CD4-positive, CD25-positive, alpha-beta regulatory T cell (primary cell): ENCODE data around the gene SCN4B. TPM values are rescaled to one million over a fixed set of nuclear protein-coding genes. Genes with fewer than 3 reads are reported as not detected.
A peak's percentile ranks its signal among the peaks of the same experiment; 100 is the strongest.

Source experiments
- ATAC-seq, 2 donors: fragments of 150-1000 bp; cut with Tn5 transposase; one replicate each; pipeline ENCODE4 v1.10.0; 2021; ENCODE audit warnings: low read depth in 2 of 2, moderate number of reproducible peaks in 2 of 2, moderate library complexity in 1 of 2
- DNase-seq, 3 donors: peaks; one replicate each; pipeline versions ENCODE4 v3.0.0 to v3.0.0-alpha.2; 2012 to 2022; ENCODE audit warnings: mixed read lengths in 1 of 3
- H3K27ac ChIP-seq: one replicate; pipeline ENCODE4 v1.7.0; 2013; ENCODE audit warnings: mild to moderate bottlenecking, low read length; ENCODE audit not compliant: insufficient read depth, poor library complexity, severe bottlenecking
- H3K27me3 ChIP-seq: one replicate; pipeline ENCODE4 v1.7.0; 2013; ENCODE audit warnings: low read length; ENCODE audit not compliant: control insufficient read depth, insufficient read depth
- H3K36me3 ChIP-seq: one replicate; pipeline ENCODE4 v1.7.0; 2013; ENCODE audit warnings: mild to moderate bottlenecking, low read length, moderate library complexity; ENCODE audit not compliant: control insufficient read depth, insufficient read depth
- H3K4me1 ChIP-seq: 2 replicates; pipeline ENCODE4 v1.7.0; 2013; ENCODE audit warnings: mild to moderate bottlenecking, low read length; ENCODE audit not compliant: insufficient read depth, control insufficient read depth, poor library complexity, severe bottlenecking
- H3K4me3 ChIP-seq: one replicate; pipeline ENCODE4 v1.7.0; 2013; ENCODE audit warnings: low read depth, mild to moderate bottlenecking, low read length, moderate library complexity
- H3K9me3 ChIP-seq, 2 experiments: 1 replicate in 1 of 2; 2 replicates in 1 of 2; pipeline ENCODE4 v1.7.0; 2013; ENCODE audit warnings: low read length in 2 of 2, mild to moderate bottlenecking in 1 of 2, moderate library complexity in 1 of 2; ENCODE audit not compliant: control insufficient read depth in 2 of 2
- H3K27ac Mint-ChIP-seq, 3 donors: one replicate each; pipeline ENCODE4 v1.8.0; 2020 to 2022; ENCODE audit warnings: mild to moderate bottlenecking in 3 of 3, mixed read lengths in 3 of 3, moderate library complexity in 2 of 3
- H3K27me3 Mint-ChIP-seq: one replicate; pipeline ENCODE4 v1.8.0; 2022; ENCODE audit warnings: mild to moderate bottlenecking, mixed read lengths
- H3K36me3 Mint-ChIP-seq: one replicate; pipeline ENCODE4 v1.8.0; 2020; ENCODE audit warnings: mixed read lengths
- H3K4me1 Mint-ChIP-seq, 4 donors: one replicate each; pipeline ENCODE4 v1.8.0; 2020 to 2022; ENCODE audit warnings: mixed read lengths in 4 of 4, mild to moderate bottlenecking in 1 of 4
- H3K4me3 Mint-ChIP-seq, 4 donors: one replicate each; pipeline ENCODE4 v1.8.0; 2020 to 2022; ENCODE audit warnings: mild to moderate bottlenecking in 4 of 4, mixed read lengths in 4 of 4, moderate library complexity in 3 of 4
- H3K9me3 Mint-ChIP-seq, 7 donors: one replicate each; pipeline ENCODE4 v1.8.0; 2020 to 2022; ENCODE audit warnings: mixed read lengths in 7 of 7, mild to moderate bottlenecking in 3 of 7, moderate library complexity in 2 of 7
- polyA plus RNA-seq, 4 donors: library from polyadenylated mRNA; unstranded; fragments of 300-500 nt; fragmentation: Illumina TruSeq; gene quantifications; one replicate each; pipeline ENCODE4 v1.2.3, GENCODE V29; 2021
- total RNA-seq: library from RNA; stranded (reverse); gene quantifications from one replicate; pipeline ENCODE4 v1.2.3, GENCODE V29; 2022

Gene SCN4B
- total and polyA plus RNA-seq, 5 donors from 2014 or later, result not detected

DNA sequence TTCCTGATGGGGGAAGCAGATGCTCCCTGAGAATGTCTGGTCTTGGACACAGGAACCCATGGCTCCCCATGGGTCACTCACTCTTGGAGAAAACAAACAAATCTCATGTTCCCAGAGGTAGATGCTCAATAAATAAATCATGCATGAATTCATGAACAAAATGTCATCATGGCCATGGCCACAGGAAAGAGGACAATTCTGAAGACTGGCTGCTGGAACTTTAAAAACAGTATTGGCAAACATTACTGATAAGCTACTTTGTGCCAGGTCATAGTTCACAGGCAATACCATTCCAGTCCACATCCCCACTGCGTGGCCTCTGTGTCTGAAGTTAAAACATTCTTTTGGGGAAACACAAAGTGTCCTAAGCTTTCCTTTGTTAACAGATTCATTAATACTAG lies 56.7 kb downstream of the SCN4B start:
- Mint-ChIP-seq H3K4me1 (peaks cover 0 to 2% (median 0%) of the 10 kb centered on the region in 4 donors), H3K27ac (peak overlapping the region in 1 of 3 donors; percentile 18), H3K4me3 (no peak overlapping the region), H3K9me3 (peaks cover 0 to 2% (median 0%) of the 10 kb centered on the region in 7 donors), H3K27me3 (peaks cover 13% of the 10 kb centered on the region), H3K36me3 (no peaks in the 10 kb centered on the region)
- Histone ChIP-seq H3K27me3 (no peaks in the 10 kb centered on the region), H3K36me3 (no peaks in the 10 kb centered on the region), H3K4me3 (no peak overlapping the region), H3K27ac (no peak overlapping the region), H3K9me3 (no peaks in the 10 kb centered on the region), H3K4me1 (no peaks in the 10 kb centered on the region)
- DNase-seq (no peak), ATAC-seq (no peak)

DNA sequence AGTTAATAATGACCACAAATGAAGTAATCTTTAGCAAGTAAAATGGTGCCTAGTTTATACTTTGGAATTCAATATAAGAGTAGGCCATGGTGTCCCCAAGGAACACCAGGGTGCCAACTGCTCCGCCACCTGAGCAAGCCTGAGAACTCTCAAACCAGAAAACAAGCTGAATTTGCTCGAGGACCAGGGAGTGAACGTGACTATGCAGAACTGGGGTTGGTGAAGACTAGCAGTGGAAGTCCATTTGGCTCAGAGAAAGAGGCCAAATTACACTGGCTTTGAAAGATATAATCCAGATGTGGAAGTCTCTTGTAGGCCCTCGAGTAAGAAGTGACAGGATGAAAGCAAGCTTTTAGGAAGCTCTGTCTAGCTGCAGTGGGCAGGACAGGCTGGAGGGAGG lies 57.1 kb downstream of the SCN4B start:
- DNase-seq (no peak), ATAC-seq (no peak)
- peaks cover 13% of the 10 kb centered on the region for H3K27me3 Mint-ChIP-seq
- no peaks in the 10 kb centered on the region for H3K9me3 ChIP-seq
- peaks cover 0 to 2% (median 0%) of the 10 kb centered on the region in 7 donors for H3K9me3 Mint-ChIP-seq
- peak overlapping the region in 1 of 3 donors; percentile 28 for H3K27ac Mint-ChIP-seq
- no peaks in the 10 kb centered on the region for H3K36me3 ChIP-seq
- H3K27ac ChIP-seq, result no peak overlapping the region
- no peaks in the 10 kb centered on the region for H3K27me3 ChIP-seq
- no peaks in the 10 kb centered on the region for H3K4me1 ChIP-seq
- no peak overlapping the region for H3K4me3 ChIP-seq
- no peaks in the 10 kb centered on the region for H3K36me3 Mint-ChIP-seq
- H3K4me1 Mint-ChIP-seq, result peaks cover 0 to 2% (median 0%) of the 10 kb centered on the region in 4 donors
- H3K4me3 Mint-ChIP-seq, result no peak overlapping the region

DNA sequence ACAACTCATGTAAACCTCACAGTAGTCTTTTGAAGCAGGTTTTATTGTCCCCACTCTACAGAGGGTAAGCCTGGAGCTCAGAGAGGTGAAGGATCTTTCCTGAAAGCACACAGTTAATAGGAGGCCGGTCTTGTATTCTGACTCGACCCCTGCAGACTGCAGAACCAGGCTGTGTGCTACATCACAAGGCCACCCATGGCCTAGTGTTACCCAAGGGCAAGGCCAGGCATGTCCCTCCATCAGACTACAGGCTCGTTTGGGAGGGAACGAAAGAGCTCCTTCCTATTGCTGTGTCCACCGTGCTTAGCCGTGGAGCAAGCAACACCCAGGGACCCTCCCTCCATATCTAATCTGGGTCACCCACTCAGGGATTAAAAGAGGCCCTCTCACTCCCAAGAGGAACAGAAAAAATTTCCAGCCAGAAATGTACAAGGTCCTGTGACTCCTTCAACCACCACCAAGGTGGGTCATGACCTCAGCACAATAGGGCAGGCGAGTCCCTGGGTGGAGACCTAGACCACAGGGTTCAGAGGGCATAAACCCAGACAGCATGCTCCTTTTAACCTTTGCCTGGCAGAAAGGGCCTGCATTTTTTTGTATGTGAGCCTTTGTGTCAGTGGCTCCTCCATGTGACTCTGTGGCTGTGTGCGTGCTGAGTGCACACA lies 59.6 kb downstream of the SCN4B start:
- Mint-ChIP-seq H3K9me3 (peaks cover 0 to 10% (median 5%) of the 10 kb centered on the region in 7 donors), H3K4me1 (peaks cover 0 to under 1% (median 0%) of the 10 kb centered on the region in 4 donors), H3K36me3 (peaks cover 4% of the 10 kb centered on the region), H3K27me3 (peaks cover 19% of the 10 kb centered on the region), H3K4me3 (no peak overlapping the region), H3K27ac (no peak overlapping the region)
- no peak for ATAC-seq
- H3K36me3 ChIP-seq, result no peaks in the 10 kb centered on the region
- H3K4me1 ChIP-seq, result no peaks in the 10 kb centered on the region
- H3K9me3 ChIP-seq, result peaks cover 5 to 6% of the 10 kb centered on the region in 2 experiments
- no peak overlapping the region for H3K4me3 ChIP-seq
- H3K27ac ChIP-seq, result no peak overlapping the region
- DNase-seq, result no peak
- no peaks in the 10 kb centered on the region for H3K27me3 ChIP-seq

DNA sequence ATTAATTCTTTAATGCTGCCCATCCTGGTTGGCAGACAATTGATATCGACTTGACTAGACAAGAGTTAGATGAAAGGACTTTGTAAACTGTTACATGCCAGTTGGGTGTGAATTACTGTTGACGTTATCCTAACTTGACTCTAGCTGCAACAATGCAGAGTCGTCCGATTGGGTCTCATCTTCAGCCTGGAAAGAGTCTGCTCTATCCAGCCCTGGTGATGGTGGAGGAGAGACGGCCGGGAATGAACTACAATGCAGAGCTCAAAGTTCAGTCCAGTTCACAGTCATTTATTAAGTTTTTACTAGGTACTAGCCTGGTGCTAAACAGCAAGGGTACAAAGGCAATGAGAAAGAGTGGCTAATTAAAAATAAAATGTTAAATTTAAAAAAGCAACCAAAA lies 60.9 kb downstream of the SCN4B start:
- Mint-ChIP-seq H3K9me3 (peaks cover 0 to 20% (median 7%) of the 10 kb centered on the region in 7 donors), H3K27me3 (peaks cover 19% of the 10 kb centered on the region), H3K4me1 (no peaks in the 10 kb centered on the region), H3K27ac (no peak overlapping the region), H3K4me3 (no peak overlapping the region), H3K36me3 (peaks cover 4% of the 10 kb centered on the region)
- H3K27me3 ChIP-seq, result no peaks in the 10 kb centered on the region
- no peaks in the 10 kb centered on the region for H3K36me3 ChIP-seq
- H3K4me3 ChIP-seq, result no peak overlapping the region
- ATAC-seq (no peak), DNase-seq (no peak)
- no peak overlapping the region for H3K27ac ChIP-seq
- no peaks in the 10 kb centered on the region for H3K4me1 ChIP-seq
- peaks cover 10 to 19% of the 10 kb centered on the region in 2 experiments for H3K9me3 ChIP-seq

DNA sequence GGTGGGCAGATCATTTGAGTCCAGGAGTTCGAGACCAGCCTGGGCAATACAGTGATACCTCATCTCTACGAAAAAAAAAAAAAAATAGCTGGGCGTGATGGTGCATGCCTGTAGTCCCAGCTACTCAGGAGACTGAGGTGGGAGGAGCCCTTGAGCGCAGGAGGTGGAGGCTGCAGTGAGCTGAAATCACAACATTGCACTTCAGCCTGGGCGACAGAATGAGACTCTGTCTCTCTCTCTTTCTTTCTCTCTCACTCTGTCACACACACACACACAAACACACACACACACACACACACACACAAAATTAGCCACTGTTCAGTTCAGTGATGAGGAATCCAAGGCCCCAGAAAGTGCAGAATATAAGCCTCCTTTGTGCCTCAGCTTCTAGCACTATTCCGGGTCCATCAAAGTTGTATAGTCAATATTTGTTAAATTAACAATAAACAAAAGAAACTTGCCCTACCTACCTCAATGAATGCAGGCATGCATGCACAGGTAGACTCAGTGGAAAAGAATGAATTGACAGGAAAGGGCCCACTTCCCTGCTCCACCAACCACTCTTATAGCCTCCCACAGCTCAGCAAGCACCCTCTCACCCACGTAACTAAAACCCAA lies 62.0 kb downstream of the SCN4B start:
- Mint-ChIP-seq H3K27ac (no peak overlapping the region), H3K4me1 (no peaks in the 10 kb centered on the region), H3K4me3 (no peak overlapping the region), H3K27me3 (peaks cover 15% of the 10 kb centered on the region), H3K9me3 (peaks cover 0 to 26% (median 7%) of the 10 kb centered on the region in 7 donors), H3K36me3 (peaks cover 4% of the 10 kb centered on the region)
- Histone ChIP-seq H3K27me3 (no peaks in the 10 kb centered on the region), H3K4me3 (no peak overlapping the region), H3K4me1 (no peaks in the 10 kb centered on the region), H3K9me3 (peaks cover 10 to 23% of the 10 kb centered on the region in 2 experiments), H3K27ac (no peak overlapping the region), H3K36me3 (no peaks in the 10 kb centered on the region)
- no peak for DNase-seq
- no peak for ATAC-seq

DNA sequence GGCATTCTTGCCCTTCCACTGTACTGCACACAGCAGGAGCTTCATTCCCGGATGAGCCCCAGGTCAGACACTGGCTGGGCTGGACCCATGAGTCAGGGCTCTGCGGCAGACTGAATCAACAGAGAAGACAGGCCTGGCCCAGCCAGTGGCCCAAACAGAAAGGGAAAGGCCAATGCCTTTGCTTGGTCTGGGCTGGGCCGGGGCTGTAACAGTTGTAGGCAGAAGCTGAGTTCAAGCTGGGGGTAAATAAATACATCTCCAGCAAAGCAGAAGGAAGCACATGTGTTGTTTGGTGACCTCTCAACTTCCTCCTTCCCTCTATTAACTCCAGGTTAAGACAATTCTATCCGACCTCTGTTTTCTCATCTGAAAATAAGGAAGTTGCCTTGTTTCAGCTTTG lies 64.1 kb downstream of the SCN4B start:
- no peak overlapping the region for H3K27ac Mint-ChIP-seq
- peaks cover 0 to 26% (median 7%) of the 10 kb centered on the region in 7 donors for H3K9me3 Mint-ChIP-seq
- peaks cover 4% of the 10 kb centered on the region for H3K36me3 Mint-ChIP-seq
- DNase-seq (no peak), ATAC-seq (no peak)
- Histone ChIP-seq H3K27ac (no peak overlapping the region), H3K4me1 (no peaks in the 10 kb centered on the region), H3K27me3 (no peaks in the 10 kb centered on the region), H3K4me3 (no peak overlapping the region), H3K9me3 (peaks cover 10 to 23% of the 10 kb centered on the region in 2 experiments), H3K36me3 (no peaks in the 10 kb centered on the region)
- H3K4me1 Mint-ChIP-seq, result peaks cover 0 to 2% (median 0%) of the 10 kb centered on the region in 4 donors
- no peak overlapping the region for H3K4me3 Mint-ChIP-seq
- H3K27me3 Mint-ChIP-seq, result peaks cover 15% of the 10 kb centered on the region

DNA sequence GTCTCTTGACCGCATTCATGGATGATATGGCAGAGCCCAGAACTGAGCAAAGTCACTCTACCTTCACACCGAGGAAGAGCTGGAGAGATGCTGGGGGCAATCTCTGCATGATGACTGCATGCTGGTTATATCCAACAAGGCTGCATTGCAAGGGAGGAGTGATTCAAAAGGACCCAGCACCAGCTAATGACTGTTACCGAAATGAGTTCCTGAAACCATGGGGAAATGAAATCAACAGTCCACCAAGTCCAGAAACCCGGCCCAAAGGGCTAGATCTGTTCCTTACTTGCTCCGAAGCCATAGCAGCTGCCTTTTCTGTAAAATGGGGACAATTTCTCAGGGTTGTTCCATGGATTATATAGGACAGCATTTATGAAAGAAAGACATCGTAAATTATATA lies 64.7 kb downstream of the SCN4B start:
- Histone ChIP-seq H3K27me3 (no peaks in the 10 kb centered on the region), H3K27ac (no peak overlapping the region), H3K9me3 (peaks cover 10 to 23% of the 10 kb centered on the region in 2 experiments), H3K36me3 (no peaks in the 10 kb centered on the region), H3K4me3 (no peak overlapping the region), H3K4me1 (no peaks in the 10 kb centered on the region)
- peaks cover 0 to 26% (median 7%) of the 10 kb centered on the region in 7 donors for H3K9me3 Mint-ChIP-seq
- peaks cover 20% of the 10 kb centered on the region for H3K27me3 Mint-ChIP-seq
- peak overlapping the region in 1 of 3 donors; percentile 14 for H3K27ac Mint-ChIP-seq
- H3K4me3 Mint-ChIP-seq, result no peak overlapping the region
- peaks cover 0 to 2% (median 0%) of the 10 kb centered on the region in 4 donors for H3K4me1 Mint-ChIP-seq
- DNase-seq (no peak), ATAC-seq (no peak)
- peaks cover 4% of the 10 kb centered on the region for H3K36me3 Mint-ChIP-seq
